Measurements from ENCODE around the gene RERG. TPM values are rescaled to one million over a fixed set of nuclear protein-coding genes. Genes with fewer than 3 reads are reported as not detected.

RERG gene
- polyA plus RNA-seq, 1 donor from 2014 or later: 0.87 TPM

DNA sequence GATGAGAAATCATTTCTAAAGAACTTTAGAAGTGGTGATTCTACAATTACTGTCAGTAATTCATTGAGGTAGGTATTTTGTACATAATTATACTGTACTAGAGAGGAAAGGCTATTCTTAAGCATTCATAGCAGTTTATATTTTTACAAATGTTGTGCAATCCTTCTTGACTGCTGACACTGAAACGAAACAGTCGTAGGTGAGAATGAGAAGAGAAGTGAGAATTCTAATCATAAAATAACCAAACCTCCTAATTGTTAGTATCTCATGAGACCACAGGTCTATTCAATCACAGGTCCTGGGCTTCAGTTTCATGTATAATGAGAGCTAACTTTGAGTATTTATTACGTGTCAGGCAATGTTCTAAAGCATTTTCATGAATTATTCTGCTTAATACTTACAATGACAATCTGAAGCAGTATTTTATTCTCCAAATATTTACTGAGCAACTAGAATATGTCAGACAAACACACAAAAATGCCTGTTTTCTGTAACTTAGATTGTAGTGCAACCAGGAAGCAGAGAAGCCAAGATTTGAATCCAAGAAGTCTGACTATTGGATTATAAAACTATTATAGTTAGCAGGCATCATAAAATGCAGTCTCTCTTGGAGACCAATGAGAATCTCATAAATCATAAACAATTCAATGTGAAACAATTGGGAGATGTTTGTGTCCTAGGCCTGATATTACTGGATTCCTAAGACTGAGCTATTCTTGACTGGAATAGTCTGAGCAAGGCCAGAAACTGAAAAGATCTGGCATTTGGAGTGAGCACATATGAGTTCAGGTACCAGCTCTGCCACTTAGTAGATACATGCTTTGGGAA lies 24.3 kb downstream of the RERG start:
- Histone ChIP-seq H2AFZ (ENCODE audit: low read depth, low read length) (no peak overlapping the region), H3K4me2 (ENCODE audit: low read length) (no peak overlapping the region), H3K27ac (ENCODE audit: low read length) (no peak overlapping the region), H3F3A (ENCODE audit: insufficient read depth, low read length, poor library complexity, severe bottlenecking) (no peaks in the 10 kb centered on the region), H3K9ac (ENCODE audit: low read length) (no peak overlapping the region), H3K27me3 (ENCODE audit: insufficient read depth, low read depth, low read length) (no peaks in the 10 kb centered on the region), H3K9me2 (ENCODE audit: insufficient read depth, low read length) (no peaks in the 10 kb centered on the region), H3K36me3 (ENCODE audit: insufficient read depth, low read length) (no peaks in the 10 kb centered on the region), H3K79me2 (replicated peaks; ENCODE audit: insufficient read depth, low read length) (no peaks in the 10 kb centered on the region), H4K20me1 (ENCODE audit: insufficient read depth) (no peaks in the 10 kb centered on the region), H3K4me3 (ENCODE audit: low read length) (no peak overlapping the region), H3K9me3 (ENCODE audit: low read length) (no peaks in the 10 kb centered on the region)
- TF ChIP-seq MXI1 (conservative IDR thresholded peaks at IDR 0.05; ENCODE audit: poor library complexity, severe bottlenecking) (no peak), EZH2 (IDR thresholded peaks at IDR 0.05; ENCODE audit: borderline replicate concordance, insufficient read depth, low read length, poor library complexity, severe bottlenecking) (no peak), RAD21 (conservative IDR thresholded peaks at IDR 0.05) (no peak), SMC3 (conservative IDR thresholded peaks at IDR 0.05; ENCODE audit: poor library complexity) (no peak), TAF1 (IDR thresholded peaks at IDR 0.05; ENCODE audit: low read depth) (no peak), POLR2AphosphoS5 (IDR thresholded peaks at IDR 0.05) (no peak), EP300 (conservative IDR thresholded peaks at IDR 0.05; ENCODE audit: poor library complexity, severe bottlenecking) (no peak)
- TF ChIP-seq, protein P1, sequence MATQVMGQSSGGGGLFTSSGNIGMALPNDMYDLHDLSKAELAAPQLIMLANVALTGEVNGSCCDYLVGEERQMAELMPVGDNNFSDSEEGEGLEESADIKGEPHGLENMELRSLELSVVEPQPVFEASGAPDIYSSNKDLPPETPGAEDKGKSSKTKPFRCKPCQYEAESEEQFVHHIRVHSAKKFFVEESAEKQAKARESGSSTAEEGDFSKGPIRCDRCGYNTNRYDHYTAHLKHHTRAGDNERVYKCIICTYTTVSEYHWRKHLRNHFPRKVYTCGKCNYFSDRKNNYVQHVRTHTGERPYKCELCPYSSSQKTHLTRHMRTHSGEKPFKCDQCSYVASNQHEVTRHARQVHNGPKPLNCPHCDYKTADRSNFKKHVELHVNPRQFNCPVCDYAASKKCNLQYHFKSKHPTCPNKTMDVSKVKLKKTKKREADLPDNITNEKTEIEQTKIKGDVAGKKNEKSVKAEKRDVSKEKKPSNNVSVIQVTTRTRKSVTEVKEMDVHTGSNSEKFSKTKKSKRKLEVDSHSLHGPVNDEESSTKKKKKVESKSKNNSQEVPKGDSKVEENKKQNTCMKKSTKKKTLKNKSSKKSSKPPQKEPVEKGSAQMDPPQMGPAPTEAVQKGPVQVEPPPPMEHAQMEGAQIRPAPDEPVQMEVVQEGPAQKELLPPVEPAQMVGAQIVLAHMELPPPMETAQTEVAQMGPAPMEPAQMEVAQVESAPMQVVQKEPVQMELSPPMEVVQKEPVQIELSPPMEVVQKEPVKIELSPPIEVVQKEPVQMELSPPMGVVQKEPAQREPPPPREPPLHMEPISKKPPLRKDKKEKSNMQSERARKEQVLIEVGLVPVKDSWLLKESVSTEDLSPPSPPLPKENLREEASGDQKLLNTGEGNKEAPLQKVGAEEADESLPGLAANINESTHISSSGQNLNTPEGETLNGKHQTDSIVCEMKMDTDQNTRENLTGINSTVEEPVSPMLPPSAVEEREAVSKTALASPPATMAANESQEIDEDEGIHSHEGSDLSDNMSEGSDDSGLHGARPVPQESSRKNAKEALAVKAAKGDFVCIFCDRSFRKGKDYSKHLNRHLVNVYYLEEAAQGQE (IDR thresholded peaks at IDR 0.05; ENCODE audit: borderline replicate concordance): no peak
- TF ChIP-seq, protein P2, sequence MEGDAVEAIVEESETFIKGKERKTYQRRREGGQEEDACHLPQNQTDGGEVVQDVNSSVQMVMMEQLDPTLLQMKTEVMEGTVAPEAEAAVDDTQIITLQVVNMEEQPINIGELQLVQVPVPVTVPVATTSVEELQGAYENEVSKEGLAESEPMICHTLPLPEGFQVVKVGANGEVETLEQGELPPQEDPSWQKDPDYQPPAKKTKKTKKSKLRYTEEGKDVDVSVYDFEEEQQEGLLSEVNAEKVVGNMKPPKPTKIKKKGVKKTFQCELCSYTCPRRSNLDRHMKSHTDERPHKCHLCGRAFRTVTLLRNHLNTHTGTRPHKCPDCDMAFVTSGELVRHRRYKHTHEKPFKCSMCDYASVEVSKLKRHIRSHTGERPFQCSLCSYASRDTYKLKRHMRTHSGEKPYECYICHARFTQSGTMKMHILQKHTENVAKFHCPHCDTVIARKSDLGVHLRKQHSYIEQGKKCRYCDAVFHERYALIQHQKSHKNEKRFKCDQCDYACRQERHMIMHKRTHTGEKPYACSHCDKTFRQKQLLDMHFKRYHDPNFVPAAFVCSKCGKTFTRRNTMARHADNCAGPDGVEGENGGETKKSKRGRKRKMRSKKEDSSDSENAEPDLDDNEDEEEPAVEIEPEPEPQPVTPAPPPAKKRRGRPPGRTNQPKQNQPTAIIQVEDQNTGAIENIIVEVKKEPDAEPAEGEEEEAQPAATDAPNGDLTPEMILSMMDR (IDR thresholded peaks at IDR 0.05; ENCODE audit: poor library complexity, severe bottlenecking): no peak

DNA sequence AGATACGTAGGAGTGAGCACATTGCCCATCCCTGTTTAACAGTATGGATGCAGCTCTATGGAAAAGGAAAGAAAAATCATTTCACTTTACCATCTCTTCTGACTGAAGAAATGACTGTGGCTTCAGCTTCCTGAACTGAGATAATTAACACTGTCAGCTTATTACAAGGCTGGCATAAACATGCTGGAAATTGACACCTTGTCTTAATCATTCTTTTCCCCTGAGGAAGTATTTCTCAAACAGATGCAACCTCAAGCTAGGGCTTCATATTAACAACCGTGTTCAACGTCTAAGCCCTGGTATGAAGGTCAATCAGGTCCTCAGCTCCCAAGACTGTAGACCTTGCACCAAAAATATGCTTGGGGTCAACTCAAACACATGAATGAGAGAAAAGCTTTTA lies 25.0 kb downstream of the RERG start:
- H3K9ac ChIP-seq (ENCODE audit: low read length): no peak overlapping the region
- H3K9me3 ChIP-seq (ENCODE audit: low read length): no peaks in the 10 kb centered on the region
- H3K4me3 ChIP-seq (ENCODE audit: low read length): no peak overlapping the region
- H2AFZ ChIP-seq (ENCODE audit: low read depth, low read length): no peak overlapping the region
- H3K27me3 ChIP-seq (ENCODE audit: insufficient read depth, low read depth, low read length): no peaks in the 10 kb centered on the region
- H3K27ac ChIP-seq (ENCODE audit: low read length): no peak overlapping the region
- H4K20me1 ChIP-seq (ENCODE audit: insufficient read depth): no peaks in the 10 kb centered on the region
- H3K36me3 ChIP-seq (ENCODE audit: insufficient read depth, low read length): no peaks in the 10 kb centered on the region
- H3K4me2 ChIP-seq (ENCODE audit: low read length): no peak overlapping the region
- H3K79me2 ChIP-seq (replicated peaks; ENCODE audit: insufficient read depth, low read length): no peaks in the 10 kb centered on the region
- TF ChIP-seq, protein P2 (IDR thresholded peaks at IDR 0.05; ENCODE audit: poor library complexity, severe bottlenecking): no peak
- peak; percentile 28 for TF ChIP-seq POLR2AphosphoS5 (IDR thresholded peaks at IDR 0.05)
- no peaks in the 10 kb centered on the region for H3F3A ChIP-seq (ENCODE audit: insufficient read depth, low read length, poor library complexity, severe bottlenecking)
- no peaks in the 10 kb centered on the region for H3K9me2 ChIP-seq (ENCODE audit: insufficient read depth, low read length)

Measured in neural cell (in vitro differentiated cells).